ENCODE measurements around the gene REXO5. TPM values are rescaled to one million over a fixed set of nuclear protein-coding genes. Genes with fewer than 3 reads are reported as not detected.

The REXO5 gene
- total RNA-seq, 2 donors from 2014 or later = 12.1 to 67.1 TPM

GRCh38 chr16:20821682-20822081 lies 15.4 kb downstream of the REXO5 start:
- no peak for TF ChIP-seq POLR2A (IDR thresholded peaks at IDR 0.05)
- no peak for TF ChIP-seq CTCF (IDR thresholded peaks at IDR 0.05)
- TF ChIP-seq POLR2AphosphoS5 (IDR thresholded peaks at IDR 0.05) = no peak
- intact Hi-C loops (cut with DNase I) = no loop called here
- no peaks in the 10 kb centered on the region for H3K9me3 ChIP-seq
- no peaks in the 10 kb centered on the region for H3K36me3 ChIP-seq
- H3K27me3 ChIP-seq (replicated peaks; ENCODE audit: insufficient read depth) = no peaks in the 10 kb centered on the region
- no peak for DNase-seq (ENCODE audit: low spot score)
- H3K27ac ChIP-seq = no peak overlapping the region
- WGBS = 91% methylated on average over 4 of the region's 4 CpGs
- H3K4me3 ChIP-seq = no peak overlapping the region
- H3K4me1 ChIP-seq (replicated peaks) = no peaks in the 10 kb centered on the region

- H3K9me3 ChIP-seq = no peaks in the 10 kb centered on the region
- DNase-seq (ENCODE audit: low spot score) = no peak
- WGBS = 91% methylated on average over 3 of the region's 3 CpGs
- H3K4me1 ChIP-seq (replicated peaks) = no peaks in the 10 kb centered on the region
- H3K36me3 ChIP-seq = no peaks in the 10 kb centered on the region
- TF ChIP-seq POLR2AphosphoS5 (IDR thresholded peaks at IDR 0.05) (no peak), CTCF (IDR thresholded peaks at IDR 0.05) (no peak), POLR2A (IDR thresholded peaks at IDR 0.05) (no peak)
- no peak overlapping the region for H3K4me3 ChIP-seq
- intact Hi-C loops (cut with DNase I) = no loop called here
- H3K27me3 ChIP-seq (replicated peaks; ENCODE audit: insufficient read depth) = no peaks in the 10 kb centered on the region
- no peak overlapping the region for H3K27ac ChIP-seq
These were observed 16.4 kb downstream of the REXO5 start for GRCh38 chr16:20822521-20823325.

- H3K4me1 ChIP-seq (replicated peaks) = no peaks in the 10 kb centered on the region
- H3K9me3 ChIP-seq = no peaks in the 10 kb centered on the region
- H3K27me3 ChIP-seq (replicated peaks; ENCODE audit: insufficient read depth) = no peaks in the 10 kb centered on the region
- no peak for DNase-seq (ENCODE audit: low spot score)
- H3K36me3 ChIP-seq = no peaks in the 10 kb centered on the region
- no peak overlapping the region for H3K4me3 ChIP-seq
- intact Hi-C loops (cut with DNase I) = no loop called here
- no peak for TF ChIP-seq POLR2A (IDR thresholded peaks at IDR 0.05)
- TF ChIP-seq CTCF (IDR thresholded peaks at IDR 0.05) = no peak
- TF ChIP-seq POLR2AphosphoS5 (IDR thresholded peaks at IDR 0.05) = no peak
- WGBS = 64% methylated on average over 3 of the region's 3 CpGs
- no peak overlapping the region for H3K27ac ChIP-seq
These were observed 19.8 kb downstream of the REXO5 start for GRCh38 chr16:20826039-20826566.

GRCh38 chr16:20829536-20829935 lies 23.2 kb downstream of the REXO5 start:
- Histone ChIP-seq H3K27me3 (replicated peaks; ENCODE audit: insufficient read depth) (no peaks in the 10 kb centered on the region), H3K27ac (no peak overlapping the region), H3K4me1 (replicated peaks) (no peaks in the 10 kb centered on the region), H3K4me3 (no peak overlapping the region), H3K9me3 (no peaks in the 10 kb centered on the region), H3K36me3 (no peaks in the 10 kb centered on the region)
- no peak for DNase-seq (ENCODE audit: low spot score)
- intact Hi-C loops (cut with DNase I) = no loop called here
- TF ChIP-seq POLR2A (IDR thresholded peaks at IDR 0.05) (no peak), POLR2AphosphoS5 (IDR thresholded peaks at IDR 0.05) (no peak), CTCF (IDR thresholded peaks at IDR 0.05) (no peak)
- WGBS = 93% methylated on average over 1 of the region's 1 CpG

- no peak for DNase-seq (ENCODE audit: low spot score)
- Histone ChIP-seq H3K36me3 (no peaks in the 10 kb centered on the region), H3K4me3 (no peak overlapping the region), H3K27ac (no peak overlapping the region), H3K4me1 (replicated peaks) (no peaks in the 10 kb centered on the region), H3K27me3 (replicated peaks; ENCODE audit: insufficient read depth) (no peaks in the 10 kb centered on the region), H3K9me3 (no peaks in the 10 kb centered on the region)
- WGBS = 43% methylated on average over 1 of the region's 1 CpG
- intact Hi-C loops (cut with DNase I) = no loop called here
- no peak for TF ChIP-seq POLR2AphosphoS5 (IDR thresholded peaks at IDR 0.05)
- TF ChIP-seq CTCF (IDR thresholded peaks at IDR 0.05) = no peak
- TF ChIP-seq POLR2A (IDR thresholded peaks at IDR 0.05) = no peak
These were observed 24.0 kb downstream of the REXO5 start for GRCh38 chr16:20830372-20830771.
